Panc1 (cell line): ENCODE measurements around the gene XKR7. TPM values are rescaled to one million over a fixed set of nuclear protein-coding genes. Genes with fewer than 3 reads are reported as not detected.

Experiments used
- ATAC-seq: fragments of 200-7000 bp; cut with Tn5 transposase; 2 replicates; pipeline ENCODE4 v1.9.1; 2020; ENCODE audit warnings: mild to moderate bottlenecking, moderate library complexity
- BruUV-seq: library from RNA; stranded (reverse); fragments of 400-500 nt; replicated peaks from 2 replicates; lab custom pipeline; 2021; lab: Mats Ljungman, UMichigan
- CTCF ChIA-PET: fragments of 300-600 bp; sonication (Branson Sonifier 250); formaldehyde crosslinking; loops from one replicate; lab custom pipeline; 2022; ENCODE audit warnings: antibody characterized with exemption; lab: Charles Lee
- POLR2A ChIA-PET: fragments of 300-600 bp; sonication (Branson Sonifier 250); formaldehyde crosslinking; loops from one replicate; lab custom pipeline; 2022; ENCODE audit warnings: antibody characterized with exemption; lab: Charles Lee
- DNase-seq: peaks from one replicate; pipeline ENCODE4 v3.0.0-alpha.2; 2010; ENCODE audit warnings: low read depth, low spot score
- H3K27ac ChIP-seq: 2 replicates; pipeline ENCODE4 v1.5.1; 2011; ENCODE audit warnings: mild to moderate bottlenecking, low read length, inconsistent platforms
- H3K27me3 ChIP-seq: fragments of 200-500 bp; sonication (Bioruptor generic); 2 replicates; pipeline ENCODE4 v1.6.0; 2014; ENCODE audit warnings: low read length, inconsistent platforms; ENCODE audit not compliant: control insufficient read depth, insufficient read depth
- H3K36me3 ChIP-seq: fragments of 200-500 bp; sonication (Bioruptor generic); 2 replicates; pipeline ENCODE4 v1.5.1; 2014; ENCODE audit warnings: inconsistent platforms, mild to moderate bottlenecking, low read length, moderate library complexity; ENCODE audit not compliant: control insufficient read depth, insufficient read depth
- H3K4me1 ChIP-seq: 2 replicates; pipeline ENCODE4 v1.5.1; 2011; ENCODE audit warnings: inconsistent platforms, mild to moderate bottlenecking, low read length, moderate library complexity; ENCODE audit not compliant: control insufficient read depth, insufficient read depth
- H3K4me3 ChIP-seq, 2 experiments: 2 replicates each; pipeline ENCODE4 v1.5.1; 2011 to 2012; ENCODE audit warnings: low read depth in 2 of 2, low read length in 2 of 2, mild to moderate bottlenecking in 2 of 2, inconsistent platforms in 1 of 2, moderate library complexity in 1 of 2
- H3K9me3 ChIP-seq: fragments of 200-500 bp; sonication (Bioruptor generic); 2 replicates; pipeline ENCODE4 v1.5.1; 2014; ENCODE audit warnings: low read depth, mild to moderate bottlenecking, inconsistent platforms, low read length, moderate library complexity; ENCODE audit not compliant: control insufficient read depth, insufficient read depth
- POLR2AphosphoS5 ChIP-seq: IDR thresholded peaks from 2 replicates; pipeline ENCODE4 v1.6.1; 2012; ENCODE audit warnings: mild to moderate bottlenecking, low read depth, low read length, moderate library complexity
- SIN3A ChIP-seq: IDR thresholded peaks from 2 replicates; pipeline ENCODE4 v1.6.1; 2012; ENCODE audit warnings: low read depth, mild to moderate bottlenecking, low read length, moderate library complexity, borderline replicate concordance; ENCODE audit not compliant: insufficient read depth
- TCF7L2 ChIP-seq: IDR thresholded peaks from 2 replicates; pipeline ENCODE4 v1.6.1; 2011; ENCODE audit warnings: mild to moderate bottlenecking, low read depth, low read length, inconsistent platforms
- in situ Hi-C: cut with HindIII; loops from 2 replicates; pipeline ENCODE4 v1.10.0; 2016; ENCODE audit warnings: low sequenced_read_pairs, low pct_unique_long_range_greater_than_20kb
- intact Hi-C: fragments of 100-400 bp; cut with micrococcal nuclease; formaldehyde crosslinking; loops from one replicate; pipeline ENCODE4 v1.10.0; 2022; ENCODE audit not compliant: unreplicated experiment
- total RNA-seq: library from RNA; stranded (reverse); gene quantifications from one replicate; pipeline ENCODE4 v1.2.1, GENCODE V29; 2021; ENCODE audit not compliant: unreplicated experiment
- TF ChIP-seq, protein P1 (sequence below): fragments of 450-650 bp; IDR thresholded peaks from 2 replicates; pipeline ENCODE4 v1.5.1; 2017; ENCODE audit warnings: mild to moderate bottlenecking
- TF ChIP-seq, protein P2 (sequence below), 2 experiments: IDR thresholded peaks; 2 replicates each; pipeline ENCODE4 v1.6.1; 2011 to 2012; ENCODE audit warnings: low read depth in 2 of 2, control low read depth in 1 of 2, low read length in 1 of 2, mild to moderate bottlenecking in 1 of 2, moderate library complexity in 1 of 2; ENCODE audit not compliant: insufficient read depth in 1 of 2

XKR7 gene
- total RNA-seq, 1 experiment from 2014 or later, result 6.2 TPM

DNA sequence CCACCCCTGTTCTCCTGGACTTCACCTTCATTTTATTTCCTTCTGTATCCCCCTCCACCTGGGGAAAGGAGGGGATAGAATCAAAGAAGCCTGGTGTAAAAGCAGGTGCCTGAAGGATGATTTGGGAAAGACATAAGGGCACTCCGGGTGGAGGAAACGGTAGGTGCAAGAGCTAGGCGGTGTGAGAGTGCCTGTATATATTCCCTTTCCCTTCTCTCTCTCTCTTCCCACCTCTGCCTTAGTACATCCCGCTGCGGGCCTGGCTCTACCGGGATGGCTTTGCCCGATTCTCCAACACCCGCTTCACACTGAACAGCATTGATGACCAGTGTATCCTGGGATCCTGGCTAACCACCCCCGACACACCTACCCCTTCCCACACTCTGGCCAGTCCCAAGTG is 42.3 kb upstream of the XKR7 start:
- in situ Hi-C loops, result no loop called here
- intact Hi-C loops, result no loop called here
- Histone ChIP-seq H3K4me3 (no peak overlapping the region), H3K27ac (no peak overlapping the region), H3K4me1 (peaks cover 6% of the 10 kb centered on the region), H3K9me3 (no peaks in the 10 kb centered on the region), H3K27me3 (peaks cover 9% of the 10 kb centered on the region; the same call in 1 of the 2 replicates), H3K36me3 (no peaks in the 10 kb centered on the region)
- BruUV-seq, result no TSS peak
- ATAC-seq, result peak; percentile 58; the same call in 1 of the 2 replicates
- ChIA-PET POLR2A (no interaction called here), CTCF (no interaction called here)
- DNase-seq, result no peak
- TF ChIP-seq, protein P1, sequence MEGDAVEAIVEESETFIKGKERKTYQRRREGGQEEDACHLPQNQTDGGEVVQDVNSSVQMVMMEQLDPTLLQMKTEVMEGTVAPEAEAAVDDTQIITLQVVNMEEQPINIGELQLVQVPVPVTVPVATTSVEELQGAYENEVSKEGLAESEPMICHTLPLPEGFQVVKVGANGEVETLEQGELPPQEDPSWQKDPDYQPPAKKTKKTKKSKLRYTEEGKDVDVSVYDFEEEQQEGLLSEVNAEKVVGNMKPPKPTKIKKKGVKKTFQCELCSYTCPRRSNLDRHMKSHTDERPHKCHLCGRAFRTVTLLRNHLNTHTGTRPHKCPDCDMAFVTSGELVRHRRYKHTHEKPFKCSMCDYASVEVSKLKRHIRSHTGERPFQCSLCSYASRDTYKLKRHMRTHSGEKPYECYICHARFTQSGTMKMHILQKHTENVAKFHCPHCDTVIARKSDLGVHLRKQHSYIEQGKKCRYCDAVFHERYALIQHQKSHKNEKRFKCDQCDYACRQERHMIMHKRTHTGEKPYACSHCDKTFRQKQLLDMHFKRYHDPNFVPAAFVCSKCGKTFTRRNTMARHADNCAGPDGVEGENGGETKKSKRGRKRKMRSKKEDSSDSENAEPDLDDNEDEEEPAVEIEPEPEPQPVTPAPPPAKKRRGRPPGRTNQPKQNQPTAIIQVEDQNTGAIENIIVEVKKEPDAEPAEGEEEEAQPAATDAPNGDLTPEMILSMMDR, result no peak
- TF ChIP-seq, protein P2, sequence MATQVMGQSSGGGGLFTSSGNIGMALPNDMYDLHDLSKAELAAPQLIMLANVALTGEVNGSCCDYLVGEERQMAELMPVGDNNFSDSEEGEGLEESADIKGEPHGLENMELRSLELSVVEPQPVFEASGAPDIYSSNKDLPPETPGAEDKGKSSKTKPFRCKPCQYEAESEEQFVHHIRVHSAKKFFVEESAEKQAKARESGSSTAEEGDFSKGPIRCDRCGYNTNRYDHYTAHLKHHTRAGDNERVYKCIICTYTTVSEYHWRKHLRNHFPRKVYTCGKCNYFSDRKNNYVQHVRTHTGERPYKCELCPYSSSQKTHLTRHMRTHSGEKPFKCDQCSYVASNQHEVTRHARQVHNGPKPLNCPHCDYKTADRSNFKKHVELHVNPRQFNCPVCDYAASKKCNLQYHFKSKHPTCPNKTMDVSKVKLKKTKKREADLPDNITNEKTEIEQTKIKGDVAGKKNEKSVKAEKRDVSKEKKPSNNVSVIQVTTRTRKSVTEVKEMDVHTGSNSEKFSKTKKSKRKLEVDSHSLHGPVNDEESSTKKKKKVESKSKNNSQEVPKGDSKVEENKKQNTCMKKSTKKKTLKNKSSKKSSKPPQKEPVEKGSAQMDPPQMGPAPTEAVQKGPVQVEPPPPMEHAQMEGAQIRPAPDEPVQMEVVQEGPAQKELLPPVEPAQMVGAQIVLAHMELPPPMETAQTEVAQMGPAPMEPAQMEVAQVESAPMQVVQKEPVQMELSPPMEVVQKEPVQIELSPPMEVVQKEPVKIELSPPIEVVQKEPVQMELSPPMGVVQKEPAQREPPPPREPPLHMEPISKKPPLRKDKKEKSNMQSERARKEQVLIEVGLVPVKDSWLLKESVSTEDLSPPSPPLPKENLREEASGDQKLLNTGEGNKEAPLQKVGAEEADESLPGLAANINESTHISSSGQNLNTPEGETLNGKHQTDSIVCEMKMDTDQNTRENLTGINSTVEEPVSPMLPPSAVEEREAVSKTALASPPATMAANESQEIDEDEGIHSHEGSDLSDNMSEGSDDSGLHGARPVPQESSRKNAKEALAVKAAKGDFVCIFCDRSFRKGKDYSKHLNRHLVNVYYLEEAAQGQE (IDR thresholded peaks at IDR 0.05; ENCODE audit: insufficient read depth in 1 of 2, low read depth in 2 of 2, low read length in 1 of 2), result no peak
- TF ChIP-seq POLR2AphosphoS5 (no peak), SIN3A (no peak)

DNA sequence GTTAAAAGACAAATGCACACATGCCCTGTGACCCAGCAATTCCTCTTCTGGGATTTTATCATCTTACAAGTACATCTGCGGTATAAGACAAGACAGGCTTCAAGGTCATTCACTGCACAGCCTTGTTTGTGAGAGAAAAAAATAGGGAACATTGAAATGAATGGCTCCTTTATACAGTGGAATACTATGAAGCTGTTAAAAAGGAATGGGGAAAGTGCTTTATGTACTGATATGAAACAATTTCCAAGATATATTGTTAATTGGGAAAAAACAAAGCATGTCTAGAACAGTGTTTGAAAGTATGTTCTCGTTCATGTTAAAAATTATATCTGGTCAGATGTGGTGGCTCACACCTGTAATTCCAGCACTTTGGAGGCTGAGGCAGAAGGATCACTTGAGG is 41.5 kb upstream of the XKR7 start:
- ChIA-PET POLR2A (no interaction called here), CTCF (no interaction called here)
- Histone ChIP-seq H3K27me3 (peaks cover 9% of the 10 kb centered on the region; the same call in 1 of the 2 replicates), H3K27ac (no peak overlapping the region), H3K36me3 (no peaks in the 10 kb centered on the region), H3K4me3 (no peak overlapping the region), H3K4me1 (peaks cover 6% of the 10 kb centered on the region), H3K9me3 (no peaks in the 10 kb centered on the region)
- in situ Hi-C loops (no loop called here), intact Hi-C loops (no loop called here)
- TF ChIP-seq POLR2AphosphoS5 (no peak), SIN3A (no peak), TCF7L2 (no peak)
- TF ChIP-seq, protein P2 (IDR thresholded peaks at IDR 0.05; ENCODE audit: insufficient read depth in 1 of 2, low read depth in 2 of 2, low read length in 1 of 2), result no peak
- TF ChIP-seq, protein P1, result no peak
- BruUV-seq, result no TSS peak
- DNase-seq (no peak), ATAC-seq (no peak)
